ENCODE results near the gene SLC13A5.

The SLC13A5 gene

GRCh38 chr17:6648181-6648580 is 65.0 kb downstream of the SLC13A5 start:
- H3K4me1 Mint-ChIP-seq: peaks cover 61% of the 10 kb centered on the region
- no peak for ATAC-seq
- no peak overlapping the region for H3K4me3 Mint-ChIP-seq
- no peak overlapping the region for H3K27ac Mint-ChIP-seq
- H3K27me3 Mint-ChIP-seq: no peaks in the 10 kb centered on the region
- H3K36me3 Mint-ChIP-seq: peaks cover 29% of the 10 kb centered on the region
- no peaks in the 10 kb centered on the region for H3K9me3 Mint-ChIP-seq

- Mint-ChIP-seq H3K27ac (no peak overlapping the region), H3K27me3 (no peaks in the 10 kb centered on the region), H3K9me3 (no peaks in the 10 kb centered on the region), H3K4me3 (no peak overlapping the region), H3K4me1 (peaks cover 63% of the 10 kb centered on the region), H3K36me3 (peaks cover 22% of the 10 kb centered on the region)
- ATAC-seq: no peak
These were observed 69.6 kb downstream of the SLC13A5 start for GRCh38 chr17:6643451-6644125.

GRCh38 chr17:6642592-6642991 is 70.6 kb downstream of the SLC13A5 start:
- Mint-ChIP-seq H3K4me1 (peaks cover 65% of the 10 kb centered on the region), H3K27ac (no peak overlapping the region), H3K4me3 (no peak overlapping the region), H3K9me3 (no peaks in the 10 kb centered on the region), H3K27me3 (no peaks in the 10 kb centered on the region), H3K36me3 (peaks cover 22% of the 10 kb centered on the region)
- no peak for ATAC-seq

GRCh38 chr17:6641247-6641863 is 71.8 kb downstream of the SLC13A5 start:
- Mint-ChIP-seq H3K9me3 (no peaks in the 10 kb centered on the region), H3K36me3 (peaks cover 16% of the 10 kb centered on the region), H3K4me1 (peaks cover 61% of the 10 kb centered on the region), H3K27ac (peak overlapping the region; percentile 92), H3K27me3 (no peaks in the 10 kb centered on the region), H3K4me3 (peak overlapping the region; percentile 96)
- ATAC-seq: no peak

GRCh38 chr17:6640536-6641246 is 72.5 kb downstream of the SLC13A5 start, which contains the start of the genes KIAA0753 and TXNDC17:
Gene KIAA0753, minus strand, starts transcription at chr17:6640711. Its CDS starts 5,608 bp downstream, at chr17:6635103.
Gene TXNDC17, plus strand, starts transcription at chr17:6641060. Its CDS starts 23 bp downstream, at chr17:6641083.
- Mint-ChIP-seq H3K36me3 (peaks cover 16% of the 10 kb centered on the region), H3K4me1 (peaks cover 61% of the 10 kb centered on the region), H3K4me3 (peak within 1 kb of the TSS; percentile 96), H3K27ac (peak within 1 kb of the TSS; percentile 92), H3K27me3 (no peaks in the 10 kb centered on the region), H3K9me3 (no peaks in the 10 kb centered on the region)
- ATAC-seq: peak; percentile 97

- Mint-ChIP-seq H3K9me3 (no peaks in the 10 kb centered on the region), H3K36me3 (peaks cover 11% of the 10 kb centered on the region), H3K27me3 (no peaks in the 10 kb centered on the region), H3K4me1 (peaks cover 59% of the 10 kb centered on the region), H3K27ac (peak overlapping the region; percentile 92), H3K4me3 (peak overlapping the region; percentile 96)
- peak; percentile 50 for ATAC-seq
These were observed 73.3 kb downstream of the SLC13A5 start for GRCh38 chr17:6639586-6640535.

GRCh38 chr17:6639014-6639585 is 74.1 kb downstream of the SLC13A5 start:
- H3K27ac Mint-ChIP-seq: peak overlapping the region; percentile 92
- ATAC-seq: no peak
- H3K36me3 Mint-ChIP-seq: peaks cover 11% of the 10 kb centered on the region
- H3K9me3 Mint-ChIP-seq: no peaks in the 10 kb centered on the region
- no peaks in the 10 kb centered on the region for H3K27me3 Mint-ChIP-seq
- peak overlapping the region; percentile 96 for H3K4me3 Mint-ChIP-seq
- peaks cover 52% of the 10 kb centered on the region for H3K4me1 Mint-ChIP-seq

- peak overlapping the region; percentile 96 for H3K4me3 Mint-ChIP-seq
- no peaks in the 10 kb centered on the region for H3K27me3 Mint-ChIP-seq
- H3K9me3 Mint-ChIP-seq: no peaks in the 10 kb centered on the region
- ATAC-seq: no peak
- peaks cover 49% of the 10 kb centered on the region for H3K4me1 Mint-ChIP-seq
- peak overlapping the region; percentile 92 for H3K27ac Mint-ChIP-seq
- H3K36me3 Mint-ChIP-seq: peaks cover 15% of the 10 kb centered on the region
These were observed 74.9 kb downstream of the SLC13A5 start for GRCh38 chr17:6638046-6638908.

GRCh38 chr17:6637458-6637840 is 75.7 kb downstream of the SLC13A5 start:
- Mint-ChIP-seq H3K27me3 (no peaks in the 10 kb centered on the region), H3K27ac (peak overlapping the region; percentile 92), H3K4me1 (peaks cover 46% of the 10 kb centered on the region), H3K4me3 (no peak overlapping the region), H3K9me3 (no peaks in the 10 kb centered on the region), H3K36me3 (peaks cover 22% of the 10 kb centered on the region)
- no peak for ATAC-seq

- Mint-ChIP-seq H3K36me3 (peaks cover 28% of the 10 kb centered on the region), H3K4me1 (peaks cover 43% of the 10 kb centered on the region), H3K9me3 (no peaks in the 10 kb centered on the region), H3K27ac (no peak overlapping the region), H3K27me3 (no peaks in the 10 kb centered on the region), H3K4me3 (no peak overlapping the region)
- no peak for ATAC-seq
These were observed 76.3 kb downstream of the SLC13A5 start for GRCh38 chr17:6636616-6637457.

- H3K9me3 Mint-ChIP-seq: no peaks in the 10 kb centered on the region
- peaks cover 33% of the 10 kb centered on the region for H3K36me3 Mint-ChIP-seq
- H3K4me3 Mint-ChIP-seq: no peak overlapping the region
- no peaks in the 10 kb centered on the region for H3K27me3 Mint-ChIP-seq
- H3K4me1 Mint-ChIP-seq: peaks cover 39% of the 10 kb centered on the region
- ATAC-seq: no peak
- H3K27ac Mint-ChIP-seq: no peak overlapping the region
These were observed 77.1 kb downstream of the SLC13A5 start for GRCh38 chr17:6636105-6636504.

All from stimulated activated memory B cell treated with anti-CD40 and anti-IgM and Interleukin-4, amounts not matched to agents 10 μg/mL and 1 μg/mL and 100 μg/mL, for 72 hours (primary cell).